GM21528 (cell line): ENCODE results near the gene STK35.

Experiments
- ATAC-seq: cut with Tn5 transposase; IDR thresholded peaks from one replicate; pipeline ENCODE4 v1.9.1; 2021; ENCODE audit warnings: mild to moderate bottlenecking, moderate library complexity; ENCODE audit not compliant: unreplicated experiment, low FRiP score

The STK35 gene

DNA sequence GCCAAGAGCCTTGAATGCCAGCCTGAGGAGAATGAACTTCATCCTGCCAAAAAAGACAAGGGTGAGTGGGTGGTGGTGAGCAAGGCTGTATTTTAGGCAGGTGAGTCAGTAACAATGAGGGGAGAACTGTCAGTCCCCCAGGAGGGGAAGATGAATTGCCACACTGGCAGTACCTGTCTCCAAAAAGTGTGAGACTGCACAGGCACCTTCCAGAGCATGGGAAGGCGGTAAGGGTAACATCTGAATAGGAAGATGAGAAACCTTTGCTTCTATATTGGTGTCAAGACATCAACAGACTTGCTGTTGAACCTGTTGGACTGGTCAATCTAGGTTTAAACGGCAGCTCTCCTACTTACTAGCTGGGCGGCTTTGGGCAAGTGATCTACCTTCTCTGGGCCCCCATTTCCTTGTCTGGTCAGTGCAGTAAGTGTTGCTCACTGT, 30.9 kb downstream of the STK35 start:
- ATAC-seq = no peak

DNA sequence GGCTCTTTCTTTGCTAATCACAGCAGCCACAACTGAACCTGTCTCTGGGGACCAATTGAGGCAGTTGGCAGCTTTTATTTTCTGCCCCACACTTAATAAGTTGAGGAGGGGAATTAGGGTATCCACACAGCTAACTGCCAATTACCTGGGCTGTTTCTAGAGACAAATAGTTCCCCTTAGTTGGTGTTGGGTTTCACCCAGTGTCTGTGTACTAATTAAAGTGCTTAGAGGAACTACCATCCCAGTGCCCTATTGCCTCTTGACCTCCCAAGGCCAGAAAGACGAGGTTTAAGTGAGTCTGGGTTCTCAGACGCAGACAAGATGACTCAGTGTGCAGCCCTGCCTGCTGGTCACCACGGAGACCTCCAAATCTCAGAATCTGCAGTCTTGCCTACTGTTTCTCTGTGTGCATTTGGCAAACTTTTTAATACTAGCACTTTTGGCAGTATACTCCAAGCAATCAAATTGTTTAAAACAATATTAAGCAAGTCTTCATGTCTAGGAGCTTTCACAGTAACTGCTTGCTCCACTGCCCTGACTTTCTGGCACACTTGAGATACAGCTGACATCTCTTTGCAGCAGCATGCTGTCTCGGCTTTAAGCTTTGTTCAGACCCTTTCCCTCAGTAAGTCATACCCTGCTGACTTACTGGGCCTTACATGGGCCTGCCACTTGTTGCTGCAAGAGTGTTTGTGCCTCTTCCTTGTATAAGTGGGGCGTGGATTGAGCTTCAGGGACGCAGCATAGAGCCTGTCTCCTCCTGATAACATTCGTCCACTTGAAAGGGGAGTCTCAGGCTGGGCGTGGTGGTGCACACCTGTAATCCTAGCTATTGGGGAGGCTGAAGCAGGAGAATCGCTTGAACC, 31.9 kb downstream of the STK35 start:
- no peak for ATAC-seq

DNA sequence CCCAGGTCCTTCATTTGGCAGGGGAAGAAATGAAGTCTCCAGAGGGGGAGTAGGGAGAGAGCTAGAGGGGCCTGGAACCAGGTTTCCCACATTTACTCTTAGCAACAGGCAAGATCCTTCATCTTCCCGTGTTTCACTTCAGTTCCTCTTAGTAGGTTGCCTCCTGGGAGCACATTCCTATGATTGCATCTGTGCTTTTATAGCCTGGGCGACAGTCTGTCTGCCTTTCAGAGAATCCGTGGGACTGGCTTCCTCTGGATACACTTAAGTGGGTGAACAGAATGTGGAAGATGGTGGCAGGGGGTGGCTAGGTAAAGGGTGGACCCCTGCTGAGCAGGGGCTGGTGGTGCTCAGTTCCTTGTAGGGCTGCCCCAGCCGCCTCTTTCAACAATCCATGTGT, 33.4 kb downstream of the STK35 start:
- no peak for ATAC-seq

DNA sequence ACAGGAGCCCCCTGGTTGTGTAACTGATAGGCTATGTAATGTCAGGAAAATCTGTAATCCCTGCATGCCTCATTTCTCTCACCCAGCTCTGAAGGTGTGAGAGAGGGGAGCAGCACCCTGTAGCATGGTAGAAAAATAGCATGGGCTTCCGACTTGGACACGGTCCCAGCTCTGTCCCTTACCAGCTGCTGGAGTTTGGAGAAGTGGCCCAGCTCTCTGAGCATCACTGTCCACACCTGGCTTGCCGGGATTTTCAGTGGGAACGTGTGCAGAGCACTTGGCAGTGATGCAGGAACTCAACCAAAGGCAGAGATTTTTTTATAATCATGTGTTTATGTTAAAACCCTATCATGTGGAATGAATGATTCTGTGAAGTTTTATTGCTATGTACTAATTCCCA, 34.6 kb downstream of the STK35 start:
- ATAC-seq = no peak

DNA sequence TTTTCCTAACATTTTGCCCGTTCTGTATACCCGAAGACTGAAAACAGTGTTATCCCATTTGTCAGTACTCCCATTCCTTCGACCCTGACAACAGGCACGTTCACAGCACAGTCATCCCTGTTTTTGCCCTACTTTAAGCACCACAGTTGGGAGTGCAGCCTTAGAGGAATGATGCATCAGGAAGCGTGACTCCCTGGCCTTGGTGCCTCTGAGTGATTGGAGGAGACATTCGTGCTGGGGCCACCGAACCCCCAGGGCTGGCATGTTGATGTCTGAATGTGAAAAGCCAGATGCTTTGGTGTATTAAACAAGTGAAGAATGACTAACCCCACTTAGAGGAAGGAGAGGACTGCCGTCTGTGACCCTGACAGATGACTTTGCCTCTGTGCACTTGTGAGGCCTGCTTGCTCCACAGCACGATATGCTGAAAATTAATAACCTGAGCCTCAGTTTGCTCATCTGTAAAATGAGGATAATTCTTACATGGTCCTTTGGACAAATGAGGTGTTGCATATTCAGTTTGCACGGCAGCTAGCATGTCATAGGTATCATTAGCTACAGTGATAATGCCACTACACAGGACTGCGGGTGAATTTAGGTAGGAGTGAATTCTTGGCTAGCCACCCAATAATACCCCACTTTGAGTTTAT, 36.0 kb downstream of the STK35 start:
- ATAC-seq = no peak

DNA sequence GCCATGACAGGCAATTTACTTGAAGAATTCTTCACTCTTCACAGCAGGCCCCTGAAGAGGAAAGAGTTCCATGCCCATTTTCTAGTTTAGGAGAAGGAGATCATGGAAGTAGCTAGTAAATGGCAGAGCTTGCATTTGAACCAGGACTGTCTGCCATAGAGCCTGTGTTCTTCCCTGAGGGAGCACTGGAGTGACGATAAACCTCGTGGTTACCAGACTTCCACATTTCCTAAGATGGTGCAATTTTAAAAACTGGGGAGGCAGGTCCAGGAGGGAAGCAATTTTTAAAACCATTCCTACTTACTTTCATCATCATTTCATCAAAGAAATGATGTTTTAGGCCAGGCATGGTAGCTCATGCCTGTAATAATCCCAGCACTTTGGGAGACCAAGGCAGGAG, 36.8 kb downstream of the STK35 start:
- no peak for ATAC-seq

DNA sequence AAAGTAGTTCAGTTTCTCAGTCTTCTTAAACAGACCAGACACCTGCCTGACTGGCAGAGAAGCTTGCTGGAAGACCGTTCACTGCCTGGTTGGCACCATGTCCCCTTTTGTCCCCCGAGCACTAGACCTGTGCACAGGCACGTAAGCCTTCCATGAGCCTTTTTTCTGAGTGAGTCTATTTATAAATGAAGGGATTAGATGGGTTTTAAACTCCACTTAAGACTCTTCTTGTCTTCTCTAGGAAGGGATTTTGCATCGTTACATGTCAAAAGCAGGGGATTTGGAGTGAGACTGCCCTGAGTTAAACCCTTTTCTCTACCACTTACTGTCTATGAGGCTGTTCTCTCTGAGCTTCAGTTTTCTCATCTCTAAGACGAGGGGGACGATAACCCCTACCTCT, 37.6 kb downstream of the STK35 start:
- ATAC-seq = no peak

DNA sequence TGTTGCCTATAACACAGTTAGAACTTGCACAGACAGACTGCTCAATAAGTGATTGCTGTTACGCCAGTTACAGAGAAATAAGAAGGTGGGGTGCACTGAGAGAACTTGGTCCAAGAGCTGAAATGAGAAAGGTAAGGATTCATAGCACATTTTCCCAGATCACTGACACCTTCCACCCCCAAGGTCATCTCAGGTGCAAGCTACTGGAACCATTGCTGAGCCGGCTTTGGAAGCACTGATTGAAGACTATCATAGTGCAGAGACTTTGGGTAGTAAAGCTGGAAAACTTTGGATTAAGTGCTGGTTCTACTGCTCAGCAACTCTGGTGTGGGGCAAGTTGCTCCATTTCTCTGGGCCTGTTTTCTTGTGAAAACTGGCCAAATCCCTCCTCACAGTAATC, 38.1 kb downstream of the STK35 start:
- ATAC-seq = no peak

DNA sequence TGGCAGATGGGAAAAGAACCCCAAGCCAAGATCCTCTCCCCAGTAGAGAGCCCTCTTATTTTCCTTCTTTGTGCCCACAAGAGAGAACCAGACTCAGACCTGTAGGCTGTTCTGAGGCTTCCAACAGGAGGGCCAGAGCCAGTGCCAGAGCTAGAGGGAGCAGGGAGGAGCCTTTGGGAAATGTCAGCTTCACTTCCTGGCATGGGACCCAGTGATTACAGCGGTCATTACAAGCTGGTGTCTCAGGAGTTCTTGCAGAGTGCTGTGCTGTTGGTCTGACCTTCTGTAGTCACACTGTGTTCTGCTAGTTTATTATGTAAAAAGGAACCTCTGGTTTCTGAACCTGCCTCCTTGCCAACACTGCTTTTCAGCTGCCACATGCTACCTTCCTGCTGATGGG, 38.9 kb downstream of the STK35 start:
- ATAC-seq = no peak

DNA sequence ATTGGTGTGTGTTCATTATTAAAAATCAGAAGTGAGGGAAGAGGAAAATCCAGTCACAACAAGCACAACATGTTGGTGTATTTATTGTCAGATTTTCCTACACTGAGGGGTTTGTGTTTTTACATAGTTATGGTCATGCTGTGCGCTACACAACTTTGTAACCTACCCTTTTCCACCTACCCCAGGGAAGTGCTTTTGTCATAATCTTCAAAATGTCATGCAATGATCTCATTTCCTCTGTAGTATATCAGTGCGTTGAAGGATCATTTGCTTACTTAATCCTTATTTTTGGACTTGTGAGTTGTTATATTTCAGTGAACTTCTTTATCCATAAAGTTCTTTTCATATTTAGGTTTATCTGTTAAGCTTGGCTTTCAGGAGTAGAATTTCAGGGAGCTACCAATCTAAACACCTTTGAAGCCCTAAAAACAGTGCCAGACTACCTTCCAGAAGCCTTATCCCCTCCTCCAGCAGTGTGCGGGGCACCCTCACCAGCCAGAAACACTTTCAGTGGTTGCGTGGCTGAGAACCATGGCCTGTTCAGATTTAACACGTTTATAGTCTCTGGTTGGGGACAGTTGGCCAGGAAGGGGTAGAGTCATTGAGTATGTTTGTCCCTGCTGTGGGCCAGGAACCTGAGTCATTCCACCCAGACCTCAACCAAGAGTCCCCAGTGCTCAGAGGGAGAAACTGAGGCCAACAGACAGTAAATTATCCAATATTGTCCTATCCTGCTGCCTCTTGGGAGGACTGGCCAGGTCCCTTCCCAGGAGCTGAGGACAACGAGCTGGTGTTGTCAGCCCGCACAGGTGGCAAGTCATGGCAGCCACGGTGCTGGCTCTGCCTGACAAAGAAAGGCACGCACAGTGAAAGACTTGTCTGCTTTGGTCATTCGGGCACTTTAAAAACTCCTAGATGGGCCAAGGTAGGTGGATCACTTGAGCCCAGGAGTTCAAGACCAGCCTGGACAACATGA, 40.3 kb downstream of the STK35 start:
- no peak for ATAC-seq

GRCh38 chr20:2142649-2143048, 41.0 kb downstream of the STK35 start:
- ATAC-seq = no peak

- ATAC-seq = no peak
Measured at GRCh38 chr20:2143594-2143993, 42.0 kb downstream of the STK35 start.

DNA sequence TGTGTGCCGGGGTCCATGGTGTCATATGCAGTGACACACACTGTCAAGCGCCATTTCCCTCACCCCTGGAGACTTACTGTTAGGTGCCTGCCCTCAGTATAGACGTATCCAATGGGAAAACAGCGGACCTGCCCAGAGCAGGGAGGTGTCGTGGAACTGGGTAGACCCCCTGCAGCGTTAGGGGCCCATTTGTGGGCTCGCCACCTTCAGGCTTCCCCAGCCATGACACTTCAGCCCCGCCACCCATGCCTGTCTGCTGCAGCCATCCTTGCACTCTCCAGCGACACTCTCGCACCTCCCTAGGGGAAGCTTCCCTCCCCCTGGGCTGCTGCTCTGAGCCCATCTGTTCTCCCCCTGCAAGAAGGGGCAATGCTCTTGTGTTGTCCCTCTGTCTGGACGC, 43.2 kb downstream of the STK35 start:
- no peak for ATAC-seq

- ATAC-seq = no peak
Measured at GRCh38 chr20:2145376-2145775, 43.7 kb downstream of the STK35 start.

DNA sequence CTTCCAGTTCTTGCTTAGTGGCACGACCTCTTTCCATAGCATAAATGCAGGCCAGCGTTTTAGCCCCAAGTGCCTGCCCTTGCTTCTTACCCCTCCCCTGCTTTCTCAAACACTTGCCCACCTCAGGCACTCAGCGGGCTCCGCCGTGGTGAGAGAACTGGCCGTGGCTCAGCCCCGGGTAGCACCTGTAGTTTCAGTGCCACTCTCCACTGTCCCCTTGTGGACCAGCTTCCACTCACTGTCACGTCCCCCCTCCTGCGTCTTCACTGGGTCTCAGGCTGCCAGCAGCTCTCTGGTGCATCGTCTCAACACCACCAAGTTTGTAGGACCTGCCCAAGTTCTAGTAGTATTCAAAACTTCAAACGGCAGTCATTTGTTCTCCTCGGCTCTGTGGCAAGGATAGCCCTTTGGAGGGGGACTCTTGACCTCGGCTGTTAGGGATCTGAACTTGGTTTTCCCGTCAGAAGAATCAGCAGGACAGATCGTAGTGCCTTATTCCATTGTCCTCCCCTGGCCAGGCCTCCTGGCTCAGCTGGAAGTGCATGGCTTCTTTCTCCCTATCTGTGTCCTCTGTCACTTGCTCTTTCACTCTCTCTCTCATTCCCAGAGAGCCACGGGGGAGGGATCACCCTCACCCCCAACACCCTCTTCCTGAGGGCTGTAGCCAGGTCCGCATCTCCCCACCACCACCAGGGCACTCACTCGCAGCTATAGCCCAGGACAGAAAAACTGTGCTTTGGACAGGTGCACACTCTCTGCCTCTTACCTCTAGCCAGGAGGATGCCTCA, 44.6 kb downstream of the STK35 start:
- no peak for ATAC-seq

DNA sequence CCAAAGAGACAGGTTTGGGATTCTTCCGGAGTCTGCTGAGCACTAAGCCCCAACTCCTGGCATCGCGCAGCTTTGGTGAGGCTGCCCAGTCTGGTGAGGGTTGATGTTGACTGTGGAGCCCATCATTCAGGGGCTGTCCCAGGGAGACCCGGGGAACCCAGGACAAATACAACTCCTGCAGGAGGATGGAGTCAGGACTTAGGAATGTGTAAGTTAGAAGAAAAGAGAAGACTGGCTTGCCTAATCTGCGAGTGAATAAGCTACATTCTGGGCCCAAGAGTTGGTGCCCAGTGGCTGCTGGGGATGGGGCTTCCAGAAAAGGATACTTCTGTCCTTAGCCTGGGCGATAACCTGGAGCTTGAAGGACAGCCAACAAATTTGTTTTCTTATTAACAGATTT, 47.9 kb downstream of the STK35 start:
- no peak for ATAC-seq

- no peak for ATAC-seq
Measured at GRCh38 chr20:2150660-2151059, 49.0 kb downstream of the STK35 start.

GRCh38 chr20:2151858-2152281, 50.2 kb downstream of the STK35 start:
- no peak for ATAC-seq

DNA sequence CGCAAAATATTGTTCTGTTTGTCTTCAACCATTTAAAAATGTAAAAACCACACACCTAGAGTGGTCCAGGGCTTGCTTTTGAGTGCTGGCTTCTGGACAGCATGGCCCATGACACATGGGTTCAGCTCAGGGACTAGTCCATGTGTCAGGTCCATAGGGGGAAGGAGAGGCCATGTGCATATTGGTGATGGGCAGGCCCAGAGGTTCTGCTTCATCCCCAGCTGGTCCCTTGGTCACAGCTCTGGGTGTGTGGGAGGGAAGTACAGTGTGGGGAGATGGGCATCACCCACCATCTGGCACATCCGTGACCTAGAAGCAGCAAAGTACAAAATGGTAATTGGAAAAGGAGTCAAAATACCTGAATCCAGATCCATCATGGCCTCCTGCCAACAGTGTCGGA, 50.7 kb downstream of the STK35 start:
- ATAC-seq = no peak

GRCh38 chr20:2153326-2153725, 51.7 kb downstream of the STK35 start:
- ATAC-seq = no peak
